Stimulated activated CD8-positive, alpha-beta memory T cell treated with anti-CD3 and anti-CD28 coated beads, Interleukin-4, amount 100 ng/mL, for 1 hour (primary cell): ENCODE results near the gene PRDM1.

Experiments
- DNase-seq, 2 donors: peaks; one replicate each; pipeline ENCODE4 v3.0.0-alpha.2; 2020; ENCODE audit warnings: low read depth in 2 of 2, low spot score in 1 of 2

PRDM1 gene

DNA sequence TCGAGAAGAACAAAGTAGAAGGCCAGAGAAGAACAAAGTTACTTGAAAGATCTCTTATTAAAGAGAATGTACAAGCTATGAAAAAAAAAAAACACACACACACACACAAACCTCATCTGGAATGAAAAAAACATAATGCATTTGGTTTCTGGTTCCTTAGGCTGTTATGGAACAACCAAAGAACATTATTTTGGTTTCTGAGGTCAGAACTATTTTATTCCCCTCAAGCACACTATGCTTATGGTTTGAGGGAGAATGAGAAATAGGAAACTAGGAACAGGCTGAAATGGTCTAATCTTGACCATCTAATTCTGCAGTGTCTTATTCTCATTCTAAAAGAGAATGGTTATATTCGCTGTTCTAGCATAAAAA is 8.8 kb downstream of the PRDM1 start:
- DNase-seq = no peak

DNA sequence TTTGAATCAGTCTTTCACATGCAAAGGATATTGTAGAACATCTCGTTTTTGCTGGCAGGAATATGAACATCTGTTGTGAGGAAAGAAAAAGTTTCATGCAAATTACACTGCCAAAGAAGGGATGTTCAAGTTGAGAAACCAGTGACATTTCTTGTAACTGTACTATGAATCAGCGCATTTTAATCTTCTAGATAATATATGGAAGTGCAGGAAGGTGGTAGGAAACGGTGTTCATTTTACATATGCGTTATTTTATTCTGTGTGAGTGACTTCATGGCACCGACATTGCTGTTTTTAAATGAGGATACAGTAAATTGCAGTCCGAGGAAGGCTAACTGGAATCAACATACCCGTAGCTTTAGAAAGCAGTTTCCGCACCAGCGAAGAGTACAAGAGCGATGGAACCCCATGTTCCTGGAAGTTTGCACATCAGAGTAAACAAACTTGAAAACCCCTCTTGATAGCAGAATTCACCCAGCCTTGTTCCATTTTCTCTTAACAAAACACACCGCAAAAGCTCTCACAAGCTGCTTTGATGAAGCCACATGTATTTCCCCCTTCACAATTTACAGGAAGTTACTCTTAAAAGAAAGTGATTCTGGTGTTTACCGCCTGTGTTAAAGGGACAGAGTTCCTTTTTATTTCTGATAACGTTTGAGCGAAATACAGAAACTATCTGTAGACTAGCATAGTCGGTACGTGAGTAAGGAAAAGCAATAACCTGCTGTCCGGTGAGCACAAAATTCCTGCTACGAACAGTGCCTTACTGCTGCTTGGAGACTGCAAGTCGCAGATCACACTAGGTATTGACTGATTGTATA is 11.5 kb downstream of the PRDM1 start:
- peak in 1 of 2 donors; percentile 25 for DNase-seq

DNA sequence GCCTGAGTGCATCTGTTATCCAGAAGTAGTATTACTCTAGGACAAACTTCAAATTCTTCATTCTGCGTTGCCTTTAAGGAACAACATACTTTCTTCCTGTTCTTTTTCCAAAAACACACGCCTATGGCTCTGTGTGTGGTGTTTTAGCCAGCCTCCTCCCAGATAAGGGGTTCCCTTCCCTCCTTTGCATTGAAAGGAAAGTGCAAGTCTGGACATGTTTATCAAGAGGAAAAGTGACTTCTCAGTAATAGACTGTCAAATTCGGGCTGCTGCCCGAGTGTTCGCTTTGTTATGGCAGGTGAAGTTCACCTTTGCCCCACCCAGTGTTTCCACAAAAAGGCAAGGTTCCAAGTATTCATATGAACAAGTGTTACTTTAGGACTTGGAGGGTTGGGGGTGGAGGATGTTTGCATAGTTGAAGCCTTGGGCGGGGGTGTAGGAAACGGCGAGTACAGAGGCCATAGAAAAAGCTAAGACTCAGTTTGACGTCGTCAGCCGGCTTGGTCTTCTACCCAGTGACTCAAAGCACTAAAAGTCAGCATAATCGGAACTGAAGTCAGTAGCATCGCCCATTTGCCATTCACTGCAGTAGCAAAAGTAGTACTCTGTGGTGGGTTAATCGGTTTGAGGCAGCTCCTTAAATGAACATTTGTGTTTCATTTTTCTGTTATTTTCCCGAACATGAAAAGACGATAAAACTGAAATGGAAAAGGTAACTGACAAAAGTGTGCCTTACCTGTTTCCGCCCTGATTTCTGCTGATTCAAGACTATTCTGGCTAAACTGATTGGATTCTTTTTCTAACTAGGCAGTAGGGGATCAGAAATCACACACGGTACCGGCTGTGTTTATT is 12.5 kb downstream of the PRDM1 start:
- peak in 1 of 2 donors; percentile 47 for DNase-seq

- DNase-seq = no peak
These were observed 13.1 kb downstream of the PRDM1 start for GRCh38 chr6:106099235-106099537.

GRCh38 chr6:106100755-106101154 is 14.6 kb downstream of the PRDM1 start:
- DNase-seq = no peak

DNA sequence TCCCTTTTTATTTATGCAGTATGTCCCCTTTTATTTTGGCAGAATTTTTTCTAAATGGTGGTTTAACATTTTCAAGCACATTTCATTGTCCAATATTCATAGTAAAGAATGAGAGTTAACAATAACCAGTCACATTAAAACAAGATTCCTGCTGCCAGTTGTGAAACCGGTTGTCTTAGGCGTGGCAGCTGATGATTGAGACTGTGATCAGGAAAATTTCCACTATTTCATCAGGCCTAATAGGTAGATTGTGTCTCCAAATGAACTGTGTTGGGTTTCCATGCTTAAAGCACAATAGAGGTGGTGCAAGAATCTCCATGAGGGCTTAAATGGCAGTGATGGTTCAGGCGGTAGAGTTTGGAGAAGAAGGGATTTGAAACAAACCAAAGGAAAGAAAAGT is 15.3 kb downstream of the PRDM1 start:
- DNase-seq = no peak

GRCh38 chr6:106102034-106102433 is 15.9 kb downstream of the PRDM1 start:
- no peak for DNase-seq

- DNase-seq = no peak
These were observed 17.0 kb downstream of the PRDM1 start for GRCh38 chr6:106102967-106103727.

DNA sequence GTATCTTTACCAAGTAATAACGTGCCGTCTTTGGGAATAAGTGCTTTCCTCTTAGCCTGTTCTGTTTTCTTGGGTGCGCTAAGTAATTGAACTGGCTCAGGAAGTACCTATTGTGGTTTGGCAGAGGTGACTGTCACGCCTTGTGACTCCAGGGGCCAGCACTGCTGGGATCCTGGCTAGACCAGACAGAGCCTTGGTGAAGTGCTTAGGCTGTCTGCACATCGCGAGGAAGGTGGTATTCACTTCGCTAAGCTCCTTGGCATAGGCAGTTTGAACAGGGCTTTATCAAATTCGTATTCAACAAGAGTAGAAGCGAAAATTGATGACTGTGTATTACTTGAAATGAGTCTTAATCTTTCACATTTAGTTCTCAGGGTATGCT is 17.6 kb downstream of the PRDM1 start:
- DNase-seq = peak in 1 of 2 donors; percentile 17

DNA sequence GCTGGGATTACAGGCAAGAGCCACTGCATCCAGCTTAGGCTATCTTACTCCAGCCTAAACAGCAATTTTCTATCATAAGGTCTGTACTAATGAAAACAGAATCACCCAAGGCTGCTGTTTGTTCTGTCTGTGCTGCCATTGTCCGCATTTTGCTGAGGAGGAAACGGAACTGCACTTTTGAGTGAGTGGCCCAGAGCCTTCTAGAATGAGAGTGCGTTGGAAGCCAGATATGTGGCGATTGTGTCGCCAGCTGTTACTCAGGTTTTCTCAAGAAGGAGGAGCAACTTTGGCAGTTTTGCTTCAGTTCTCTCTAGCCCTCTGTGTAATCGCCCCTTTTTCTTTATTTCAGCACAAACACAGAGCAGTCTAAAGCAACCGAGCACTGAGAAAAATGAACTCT is 18.3 kb downstream of the PRDM1 start:
- DNase-seq = no peak

GRCh38 chr6:106104941-106105340 is 18.8 kb downstream of the PRDM1 start:
- DNase-seq = no peak

DNA sequence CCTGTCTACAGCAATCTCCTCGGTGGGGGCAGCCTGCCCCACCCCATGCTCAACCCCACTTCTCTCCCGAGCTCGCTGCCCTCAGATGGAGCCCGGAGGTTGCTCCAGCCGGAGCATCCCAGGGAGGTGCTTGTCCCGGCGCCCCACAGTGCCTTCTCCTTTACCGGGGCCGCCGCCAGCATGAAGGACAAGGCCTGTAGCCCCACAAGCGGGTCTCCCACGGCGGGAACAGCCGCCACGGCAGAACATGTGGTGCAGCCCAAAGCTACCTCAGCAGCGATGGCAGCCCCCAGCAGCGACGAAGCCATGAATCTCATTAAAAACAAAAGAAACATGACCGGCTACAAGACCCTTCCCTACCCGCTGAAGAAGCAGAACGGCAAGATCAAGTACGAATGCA is 19.4 kb downstream of the PRDM1 start:
- DNase-seq = no peak

DNA sequence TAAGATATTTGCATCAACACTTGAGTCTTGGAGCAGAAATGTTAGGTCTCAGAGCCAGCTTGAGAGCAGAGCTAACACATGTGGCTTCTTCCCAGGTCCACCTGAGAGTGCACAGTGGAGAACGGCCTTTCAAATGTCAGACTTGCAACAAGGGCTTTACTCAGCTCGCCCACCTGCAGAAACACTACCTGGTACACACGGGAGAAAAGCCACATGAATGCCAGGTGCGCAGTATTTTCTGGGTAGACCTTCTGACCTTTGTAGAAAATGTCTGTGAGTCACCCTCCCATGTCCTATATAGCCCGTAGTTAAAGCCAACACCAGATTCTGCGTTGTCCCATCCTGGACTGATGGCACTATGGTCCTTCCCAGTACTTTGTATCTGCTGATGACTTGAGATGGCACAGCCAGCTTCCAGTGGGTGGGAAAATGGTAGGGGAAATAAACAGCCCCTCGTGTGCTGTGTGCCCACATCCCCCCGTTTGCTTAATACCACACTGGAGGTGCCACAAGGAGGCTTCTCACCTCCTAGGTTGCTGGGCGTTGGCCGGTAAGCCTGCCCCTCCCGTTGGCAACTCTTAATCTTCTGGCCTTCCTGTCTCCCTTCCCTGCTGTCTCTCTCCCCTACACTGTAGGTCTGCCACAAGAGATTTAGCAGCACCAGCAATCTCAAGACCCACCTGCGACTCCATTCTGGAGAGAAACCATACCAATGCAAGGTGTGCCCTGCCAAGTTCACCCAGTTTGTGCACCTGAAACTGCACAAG is 20.3 kb downstream of the PRDM1 start:
- DNase-seq = no peak

- DNase-seq = no peak
These were observed 21.0 kb downstream of the PRDM1 start for GRCh38 chr6:106107043-106107613.

GRCh38 chr6:106108129-106108528 is 22.0 kb downstream of the PRDM1 start:
- DNase-seq = no peak

GRCh38 chr6:106109029-106109428 is 22.9 kb downstream of the PRDM1 start:
- DNase-seq = no peak

- no peak for DNase-seq
These were observed 24.2 kb downstream of the PRDM1 start for GRCh38 chr6:106110164-106110826.

- no peak for DNase-seq
These were observed 26.3 kb downstream of the PRDM1 start for GRCh38 chr6:106112433-106112832.

DNA sequence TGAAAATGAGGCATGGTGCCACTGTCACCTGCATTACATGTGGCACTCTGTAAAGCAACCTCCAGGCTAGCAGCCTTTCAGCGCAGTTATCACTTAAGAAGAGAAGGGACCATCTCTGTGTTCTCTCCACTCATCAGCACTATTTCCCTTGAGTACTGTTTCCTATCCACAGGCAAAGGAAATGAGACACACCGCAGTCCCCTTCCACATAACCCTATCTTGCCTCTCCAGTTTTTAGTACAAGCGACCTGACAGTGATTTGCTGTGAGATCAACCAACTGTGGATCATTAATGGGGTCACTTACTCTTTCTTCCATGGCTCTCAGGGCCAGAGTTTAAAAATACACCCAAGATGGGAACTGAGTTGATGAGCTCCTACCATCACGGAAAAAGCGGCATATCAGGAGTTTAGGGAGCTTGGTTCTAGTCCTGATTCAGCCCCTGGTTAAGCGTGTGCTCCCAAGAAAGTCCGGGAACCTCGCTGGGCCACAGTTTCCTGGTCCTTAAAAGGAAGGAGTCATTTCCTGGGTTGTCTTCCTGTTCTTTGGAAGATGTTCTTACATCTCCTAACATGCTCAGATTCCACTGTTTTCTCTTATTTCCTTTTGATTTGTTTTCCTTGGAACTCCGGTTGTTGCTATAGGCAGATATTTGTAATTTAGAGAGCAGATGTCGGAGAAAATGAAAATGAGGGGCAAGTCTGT is 27.3 kb downstream of the PRDM1 start:
- no peak for DNase-seq

GRCh38 chr6:106114492-106114891 is 28.4 kb downstream of the PRDM1 start:
- DNase-seq = no peak
